HepG2 (cell line): ENCODE results near the gene ZNFX1. TPM values are rescaled to one million over a fixed set of nuclear protein-coding genes. Genes with fewer than 3 reads are reported as not detected.
A peak's percentile ranks its signal among the peaks of the same experiment; 100 is the strongest.

Experiments
- AHDC1 ChIP-seq: sonication (generic); formaldehyde crosslinking; IDR thresholded peaks from 2 replicates; pipeline ENCODE4 v1.5.1; 2020; ENCODE audit warnings: mild to moderate bottlenecking, missing genetic modification reagents, borderline replicate concordance
- ATF2 ChIP-seq: sonication (generic); formaldehyde crosslinking; IDR thresholded peaks from 2 replicates; pipeline ENCODE4 v1.4.0; 2020; ENCODE audit warnings: missing genetic modification reagents
- E2F2 ChIP-seq: sonication (generic); formaldehyde crosslinking; IDR thresholded peaks from 2 replicates; pipeline ENCODE4 v1.4.0; 2020; ENCODE audit warnings: missing genetic modification reagents, borderline replicate concordance
- JUN ChIP-seq: sonication (generic); formaldehyde crosslinking; IDR thresholded peaks from 2 replicates; pipeline ENCODE4 v1.4.0; 2020; ENCODE audit warnings: mild to moderate bottlenecking, missing genetic modification reagents
- KDM5A ChIP-seq: fragments of 200-600 bp; sonication (generic); IDR thresholded peaks from 2 replicates; pipeline ENCODE4 v1.7.0; 2018; ENCODE audit warnings: antibody characterized with exemption, mild to moderate bottlenecking, low read length, borderline replicate concordance
- NR3C1 ChIP-seq: sonication (generic); formaldehyde crosslinking; IDR thresholded peaks from 2 replicates; pipeline ENCODE4 v1.4.0; 2020; ENCODE audit warnings: missing genetic modification reagents
- SMARCE1 ChIP-seq: fragments of 450-650 bp; IDR thresholded peaks from 2 replicates; pipeline ENCODE4 v1.6.1; 2017; ENCODE audit warnings: borderline replicate concordance
- ZBTB26 ChIP-seq: IDR thresholded peaks from 2 replicates; pipeline ENCODE4 v1.6.1; 2016; ENCODE audit warnings: missing compliant biosample characterization, missing genetic modification reagents, borderline replicate concordance
- ZNF280B ChIP-seq: sonication (generic); formaldehyde crosslinking; IDR thresholded peaks from 2 replicates; pipeline ENCODE4 v1.5.0; 2020; ENCODE audit warnings: missing genetic modification reagents, mild to moderate bottlenecking, borderline replicate concordance
- ZNF557 ChIP-seq: sonication (generic); formaldehyde crosslinking; IDR thresholded peaks from 2 replicates; pipeline ENCODE4 v1.4.0; 2020; ENCODE audit warnings: missing genetic modification reagents
- ZNF652 ChIP-seq: IDR thresholded peaks from 2 replicates; pipeline ENCODE4 v1.6.1; 2016; ENCODE audit warnings: low read depth, borderline replicate concordance
- ZNF672 ChIP-seq: sonication (generic); formaldehyde crosslinking; IDR thresholded peaks from 2 replicates; pipeline ENCODE4 v1.8.1; 2022; ENCODE audit warnings: missing genetic modification reagents
- ZNF710 ChIP-seq: sonication (generic); formaldehyde crosslinking; IDR thresholded peaks from 2 replicates; pipeline ENCODE4 v1.5.0; 2020; ENCODE audit warnings: mild to moderate bottlenecking, missing genetic modification reagents, borderline replicate concordance
- ZNF839 ChIP-seq: sonication (generic); formaldehyde crosslinking; IDR thresholded peaks from 2 replicates; pipeline ENCODE4 v1.4.0; 2020; ENCODE audit warnings: missing genetic modification reagents, mild to moderate bottlenecking, borderline replicate concordance
- polyA plus RNA-seq, 8 experiments: library from polyadenylated mRNA; depleted of rRNA in 3 of 8; stranded (reverse) in 7 of 8; unstranded in 1 of 8; fragments of >200 nt; fragmentation: Illumina TruSeq in 4 of 8; extraction: Trizol in 4 of 8; gene quantifications; 2 replicates each; pipeline versions ENCODE4 v1.2.1 to v1.2.3, GENCODE V29; 2011 to 2016; ENCODE audit warnings: low read depth in 4 of 8, missing spikeins in 1 of 8, mixed read lengths in 1 of 8; ENCODE audit not compliant: insufficient read depth in 1 of 8
- total RNA-seq, 5 experiments: library from RNA; depleted of rRNA; stranded (reverse); fragments of >200 nt; fragmentation: Illumina TruSeq; extraction: Trizol; gene quantifications; 2 replicates each; pipeline ENCODE4 v1.2.3, GENCODE V29; 2016; ENCODE audit warnings: low read depth in 1 of 5

The ZNFX1 gene
- total and polyA plus RNA-seq, 2 of the 13 experiments (the other 11 are each of a cell fraction or from before 2014, with no cell fraction given): 2.9 to 11.1 TPM

GRCh38 chr20:49216991-49217578 lies 60.8 kb downstream of the ZNFX1 start (continued):
- TF ChIP-seq ZBTB26: no peak
- peak; percentile 32; the same call in 1 of the 2 replicates for TF ChIP-seq ZNF652 (CRISPR knock-in tag)
- TF ChIP-seq ZNF839 (CRISPR knock-in tag): no peak
- TF ChIP-seq E2F2 (CRISPR knock-in tag): no peak
- TF ChIP-seq NR3C1: no peak
- no peak for TF ChIP-seq AHDC1 (CRISPR knock-in tag)
- TF ChIP-seq ZNF557 (CRISPR knock-in tag): no peak
- peak; percentile 39; the same call in 1 of the 2 replicates for TF ChIP-seq ATF2 (CRISPR knock-in tag)
- TF ChIP-seq ZNF672 (CRISPR knock-in tag): no peak
- no peak for TF ChIP-seq ZNF280B (CRISPR knock-in tag)
- no peak for TF ChIP-seq JUN (CRISPR knock-in tag)
- no peak for TF ChIP-seq SMARCE1
- no peak for TF ChIP-seq KDM5A
- TF ChIP-seq ZNF710: no peak
